ENCODE measurements around the gene VIPR2.
"Not testable (repeated sequence)": the region's sequence is repeated elsewhere in the genome, so short reads cannot be mapped to it uniquely, and the experiment has no call there.

The VIPR2 gene

GRCh38 chr7:159022238-159022993 lies 122.3 kb downstream of the VIPR2 start:
- DNase-seq, result no peak

DNA sequence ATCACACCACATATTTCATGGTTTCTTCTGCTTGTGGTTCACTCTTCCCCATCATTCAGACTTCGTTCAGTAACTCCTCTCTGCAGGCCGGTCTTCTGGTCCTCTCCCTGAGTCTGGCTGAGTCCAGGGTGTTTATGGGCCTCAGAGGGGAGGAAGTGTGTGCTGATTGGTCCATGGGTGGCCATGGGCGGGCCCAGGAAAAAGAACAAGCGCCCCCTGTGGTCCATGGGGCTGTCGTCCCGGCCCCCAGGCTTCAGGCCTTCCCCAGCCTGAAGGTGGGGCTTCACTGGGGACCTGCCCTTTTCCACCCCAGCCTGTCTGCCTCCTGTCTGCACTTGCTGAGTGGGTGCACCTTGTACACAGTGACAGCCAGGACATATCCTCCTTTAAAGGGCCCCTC lies 123.7 kb downstream of the VIPR2 start:
- no peak for DNase-seq

DNA sequence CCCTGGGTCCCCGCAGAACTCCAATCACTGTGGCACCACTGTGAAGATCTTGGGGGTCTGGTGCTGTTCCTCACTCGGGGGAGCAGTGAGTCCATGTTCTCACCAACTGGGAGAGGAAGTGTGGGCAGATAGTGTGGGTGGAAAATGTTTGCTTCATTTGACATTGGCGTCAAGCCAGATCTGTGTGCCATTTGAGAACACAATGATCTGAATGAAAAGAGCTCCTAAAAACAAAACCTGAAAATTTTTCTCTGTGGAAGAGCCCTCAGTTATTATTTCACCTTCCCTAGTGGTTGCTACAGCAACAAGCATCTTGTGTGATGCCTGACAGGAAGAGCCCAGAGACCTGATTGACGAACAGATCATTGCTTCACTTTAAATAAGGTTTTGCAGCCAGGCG lies 125.6 kb downstream of the VIPR2 start:
- DNase-seq, result no peak

DNA sequence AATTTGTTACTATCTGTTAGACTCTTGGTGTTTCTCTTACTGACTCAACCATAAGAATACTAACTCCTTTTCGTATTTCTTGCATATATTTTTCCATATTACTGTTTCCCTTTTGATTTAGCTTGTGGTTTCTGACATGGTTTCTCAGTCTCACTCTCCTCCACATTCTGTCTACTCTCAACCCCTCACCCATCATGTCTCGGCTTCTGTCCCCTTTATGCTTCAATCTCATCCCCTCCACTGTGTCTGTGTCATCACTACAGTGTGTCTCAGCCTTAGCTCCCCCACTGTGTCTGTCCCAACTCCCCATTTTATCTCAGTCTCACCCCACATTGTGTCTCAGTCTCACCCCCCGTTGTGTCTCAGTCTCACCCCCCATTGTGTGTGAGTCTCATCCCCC lies 126.9 kb downstream of the VIPR2 start:
- DNase-seq, result no peak

- DNase-seq, result no peak
Observed at GRCh38 chr7:159017210-159017609, 127.5 kb downstream of the VIPR2 start.

- DNase-seq, result no peak
Observed at GRCh38 chr7:159016591-159016990, 128.1 kb downstream of the VIPR2 start.

- DNase-seq, result no peak
Observed at GRCh38 chr7:159015454-159016410, 128.9 kb downstream of the VIPR2 start.

DNA sequence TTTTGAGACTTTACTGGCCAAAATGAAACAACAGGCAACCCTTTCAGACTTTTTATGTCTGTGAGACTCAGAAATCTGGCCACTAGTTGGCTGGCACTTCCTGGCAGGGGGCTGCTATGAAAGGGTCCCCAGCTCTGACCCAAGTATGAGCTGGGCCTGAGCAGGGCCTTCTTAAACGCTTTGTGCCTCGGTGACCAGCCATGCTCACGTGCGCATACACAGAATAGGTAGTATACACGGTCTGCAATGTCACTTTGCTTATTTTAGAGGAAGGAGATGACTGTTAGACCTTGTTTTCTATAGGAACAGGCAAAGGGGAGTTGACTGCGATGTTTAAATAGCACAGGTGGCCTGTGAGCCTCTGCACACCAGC lies 129.6 kb downstream of the VIPR2 start:
- no peak for DNase-seq

- DNase-seq, result no peak
Observed at GRCh38 chr7:159014297-159015062, 130.2 kb downstream of the VIPR2 start.

DNA sequence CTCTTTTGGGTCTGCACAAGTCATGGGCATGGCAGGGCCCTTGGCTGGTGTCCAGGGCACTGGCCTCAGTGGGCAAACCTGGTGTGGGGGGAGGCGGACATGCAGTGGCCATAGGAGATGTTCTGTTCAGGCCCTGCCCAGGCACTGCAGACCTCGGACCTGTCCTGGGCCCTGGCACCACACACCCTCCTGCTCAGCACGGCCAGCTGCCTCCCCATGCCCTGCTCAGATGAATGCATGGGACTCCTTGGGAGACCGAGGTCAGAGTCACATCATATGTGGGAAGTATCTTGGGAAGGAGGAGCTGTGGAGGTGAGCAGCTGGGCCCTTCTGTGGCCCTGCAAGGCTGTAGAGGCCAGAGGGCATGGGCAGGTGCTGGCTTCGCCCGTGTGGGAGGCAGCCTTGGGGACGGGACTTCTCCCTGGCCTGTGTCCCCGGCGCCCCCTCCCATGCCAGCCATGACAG lies 130.8 kb downstream of the VIPR2 start:
- no peak for DNase-seq

- no peak for DNase-seq
Observed at GRCh38 chr7:159013181-159013690, 131.4 kb downstream of the VIPR2 start.

DNA sequence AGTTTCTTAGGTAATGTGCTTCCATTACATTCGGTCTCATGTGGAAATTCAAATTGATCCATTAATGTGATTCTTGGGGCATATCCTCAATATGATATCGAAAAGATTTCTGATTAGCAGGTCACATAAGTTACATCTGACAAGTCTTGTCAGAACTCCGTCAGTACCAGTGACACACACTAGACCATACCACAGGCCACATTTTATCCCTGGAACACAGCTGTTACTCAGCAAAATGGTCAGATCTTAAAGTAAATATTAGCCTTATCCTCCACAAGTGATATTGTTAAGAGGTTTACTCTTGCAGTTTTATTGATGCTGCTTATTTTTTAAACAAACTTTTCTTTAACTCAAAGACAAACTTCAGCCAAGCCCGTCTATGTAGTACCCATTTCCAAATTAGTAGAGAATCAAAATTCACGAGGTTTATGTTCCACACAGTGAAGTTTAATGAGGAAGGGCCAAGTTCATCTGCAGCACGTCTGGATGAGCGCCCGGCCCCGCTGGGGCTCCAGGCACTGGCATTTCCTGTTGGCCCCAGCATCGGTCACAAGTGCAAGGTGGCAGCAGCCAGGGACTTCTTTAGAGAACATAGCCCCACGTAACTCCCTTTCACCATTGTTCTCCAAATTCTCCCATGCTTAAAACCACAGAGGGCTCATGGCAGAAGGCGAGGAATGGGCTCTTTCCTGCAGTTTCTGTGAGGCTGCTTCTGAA lies 132.2 kb downstream of the VIPR2 start:
- no peak for DNase-seq

DNA sequence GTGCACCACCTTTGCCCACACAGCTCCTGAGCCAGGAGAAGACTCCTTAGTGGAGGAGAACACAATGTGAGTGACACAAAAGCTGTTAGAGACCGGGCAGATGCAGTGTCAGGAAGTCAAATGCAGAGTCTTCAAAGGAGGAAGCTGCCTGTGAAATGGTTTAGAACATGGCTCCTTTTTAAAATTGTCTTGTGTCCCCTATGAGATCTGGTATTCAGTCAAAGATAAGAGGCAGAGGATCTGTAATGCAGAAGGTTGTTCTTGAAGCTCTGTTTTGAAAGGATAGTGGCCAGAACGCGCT lies 133.0 kb downstream of the VIPR2 start:
- no peak for DNase-seq

DNA sequence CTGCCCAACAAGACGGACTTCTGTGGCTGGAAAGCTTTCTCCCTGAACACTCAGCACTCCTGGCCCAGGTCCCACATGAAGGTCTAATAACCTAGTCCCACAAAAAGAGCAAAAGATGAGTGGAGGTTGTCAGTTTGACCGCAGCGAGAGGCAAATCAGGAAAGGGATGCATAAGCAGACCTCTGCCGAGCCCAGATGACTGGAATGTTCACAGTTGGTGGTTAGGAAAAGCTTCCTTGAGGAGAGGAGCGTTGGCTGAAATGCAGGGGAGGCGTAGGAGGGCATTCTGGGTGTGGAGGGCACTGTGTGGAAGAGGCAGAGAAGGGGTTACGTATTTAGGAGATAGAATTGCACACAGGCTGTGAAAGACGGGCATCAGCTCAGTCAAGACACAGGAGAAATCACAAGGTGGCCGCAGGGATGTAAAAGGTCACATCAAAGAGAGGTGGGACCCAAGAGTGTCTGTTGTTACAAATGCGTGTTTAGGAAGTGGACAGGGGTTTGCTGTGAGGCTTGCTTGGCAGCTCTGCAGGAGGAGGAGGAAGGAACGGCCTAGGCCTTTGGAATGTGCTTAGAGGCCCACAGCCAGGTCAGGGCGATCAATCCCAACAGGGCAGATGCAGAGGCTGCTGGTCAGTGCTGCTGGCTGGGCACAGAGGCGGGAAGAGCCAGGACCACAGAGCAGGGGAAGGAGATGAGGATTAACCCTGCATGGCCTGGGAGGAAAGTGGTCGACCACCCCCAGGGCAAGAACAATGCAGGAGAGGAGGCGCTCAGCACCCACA lies 133.5 kb downstream of the VIPR2 start:
- no peak for DNase-seq

DNA sequence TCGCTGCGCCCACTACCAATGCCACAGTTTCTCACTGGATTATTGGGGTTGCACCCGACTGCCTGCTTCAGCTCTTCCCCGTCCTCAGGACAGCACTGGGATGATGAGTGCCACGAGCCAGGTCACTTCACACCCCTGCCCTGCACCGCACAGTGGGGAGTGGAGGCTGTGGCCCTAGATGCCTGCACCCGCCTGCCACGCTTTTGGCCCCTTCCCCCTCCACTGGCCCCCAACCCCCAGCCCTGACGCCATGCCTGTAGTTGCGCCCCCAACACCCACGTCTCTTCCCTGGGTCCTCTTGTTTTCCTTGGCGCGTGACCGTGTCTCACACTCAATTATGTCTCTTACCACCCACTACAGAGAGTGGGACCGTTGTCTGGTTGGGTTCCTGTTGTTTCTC lies 134.3 kb downstream of the VIPR2 start:
- no peak for DNase-seq

GRCh38 chr7:159009951-159010350 lies 134.7 kb downstream of the VIPR2 start:
- no peak for DNase-seq

GRCh38 chr7:159008417-159008816 lies 136.2 kb downstream of the VIPR2 start:
- no peak for DNase-seq

DNA sequence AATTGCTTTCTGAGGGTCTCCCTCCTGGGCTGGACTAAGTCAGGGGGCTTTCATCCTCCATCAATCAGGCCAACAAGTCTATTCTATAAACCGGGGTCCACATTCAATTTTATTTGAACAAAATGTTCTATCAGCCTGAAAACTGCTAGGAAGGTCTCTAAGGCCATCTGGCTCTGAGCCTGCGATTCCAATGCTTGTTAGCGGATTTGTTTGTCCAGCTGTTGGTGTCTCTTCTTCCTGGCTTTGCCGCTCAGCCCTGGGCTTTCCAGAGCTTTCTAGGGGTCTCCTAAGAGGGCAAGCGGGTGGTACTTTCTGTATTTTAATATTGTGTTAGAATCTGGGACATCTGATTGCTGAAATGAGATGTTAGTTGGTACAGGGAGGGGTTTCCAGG lies 136.7 kb downstream of the VIPR2 start:
- no peak for DNase-seq

- DNase-seq, result no peak
Observed at GRCh38 chr7:159007364-159007995, 137.2 kb downstream of the VIPR2 start.

- DNase-seq, result no peak
Observed at GRCh38 chr7:159006610-159007130, 138.0 kb downstream of the VIPR2 start.

GRCh38 chr7:159006022-159006609 lies 138.6 kb downstream of the VIPR2 start:
- not testable (repeated sequence) for DNase-seq
